ENCODE measurements around the gene DCAF15. TPM values are rescaled to one million over a fixed set of nuclear protein-coding genes. Genes with fewer than 3 reads are reported as not detected.
"Not testable (repeated sequence)": the region's sequence is repeated elsewhere in the genome, so short reads cannot be mapped to it uniquely, and the experiment has no call there.

The DCAF15 gene
- total RNA-seq, result 13.5 TPM

- DNase-seq, result peak; percentile 100
These were observed at the start of gene DCAF15 for GRCh38 chr19:13952154-13952930. Gene DCAF15 (plus strand): TSS chr19:13952509. CDS start chr19:13952513, 4 bp downstream.

- DNase-seq, result no peak
These were observed 49.2 kb upstream of the DCAF15 start for GRCh38 chr19:13902993-13903555.

GRCh38 chr19:13905634-13906520, 46.4 kb upstream of the DCAF15 start, which contains the start of the genes BRME1 and CC2D1A:
Gene BRME1 (minus strand): TSS chr19:13906117. CDS start chr19:13904892, 1,225 bp downstream.
Gene CC2D1A (plus strand): TSS chr19:13906201. CDS start chr19:13906442, 241 bp downstream.
- DNase-seq, result peak; percentile 69

- no peak for DNase-seq
These were observed 45.8 kb upstream of the DCAF15 start for GRCh38 chr19:13906521-13906904.

GRCh38 chr19:13906910-13907309, 45.4 kb upstream of the DCAF15 start:
- DNase-seq, result no peak

GRCh38 chr19:13908674-13909073, 43.6 kb upstream of the DCAF15 start:
- no peak for DNase-seq

- DNase-seq, result no peak
These were observed 42.9 kb upstream of the DCAF15 start for GRCh38 chr19:13909430-13909829.

GRCh38 chr19:13913352-13913751, 39.0 kb upstream of the DCAF15 start:
- DNase-seq, result no peak

GRCh38 chr19:13914777-13915176, 37.5 kb upstream of the DCAF15 start:
- no peak for DNase-seq

- no peak for DNase-seq
These were observed 34.4 kb upstream of the DCAF15 start for GRCh38 chr19:13917888-13918406.

GRCh38 chr19:13918726-13919411, 33.4 kb upstream of the DCAF15 start:
- DNase-seq, result no peak

GRCh38 chr19:13920524-13920923, 31.8 kb upstream of the DCAF15 start:
- DNase-seq, result no peak

GRCh38 chr19:13920940-13921747, 31.2 kb upstream of the DCAF15 start:
- no peak for DNase-seq

- not testable (repeated sequence) for DNase-seq
These were observed 30.2 kb upstream of the DCAF15 start for GRCh38 chr19:13922118-13922517.

GRCh38 chr19:13923194-13923987, 28.9 kb upstream of the DCAF15 start:
- no peak for DNase-seq

GRCh38 chr19:13926010-13926409, 26.3 kb upstream of the DCAF15 start:
- DNase-seq, result no peak

- DNase-seq, result no peak
These were observed 25.6 kb upstream of the DCAF15 start for GRCh38 chr19:13926715-13927114.

GRCh38 chr19:13929340-13929739, 23.0 kb upstream of the DCAF15 start:
- no peak for DNase-seq

- DNase-seq, result no peak
These were observed 22.4 kb upstream of the DCAF15 start for GRCh38 chr19:13929956-13930355.

GRCh38 chr19:13930402-13930801, 21.9 kb upstream of the DCAF15 start:
- DNase-seq, result no peak

All from skin of body (tissue), 2 donors.